OCI-LY7 (cell line): ENCODE measurements around the gene GOLGA6B. TPM values are rescaled to one million over a fixed set of nuclear protein-coding genes. Genes with fewer than 3 reads are reported as not detected.
A peak's percentile ranks its signal among the peaks of the same experiment; 100 is the strongest.

Experiments
- BruUV-seq: library from RNA; stranded (reverse); fragments of 400-500 nt; replicated peaks from 2 replicates; lab custom pipeline; 2021; lab: Mats Ljungman, UMichigan
- CTCF ChIA-PET: fragments of 300-600 bp; sonication (Branson Sonifier 250); formaldehyde crosslinking; loops from one replicate; lab custom pipeline; 2022; ENCODE audit warnings: antibody characterized with exemption; ENCODE audit not compliant: unreplicated experiment; lab: Charles Lee
- POLR2A ChIA-PET: fragments of 300-600 bp; sonication (Branson Sonifier 250); formaldehyde crosslinking; loops from one replicate; lab custom pipeline; 2022; ENCODE audit warnings: antibody characterized with exemption; lab: Charles Lee
- DNase-seq: peaks from one replicate; pipeline ENCODE4 v3.0.0-alpha.2; 2015; ENCODE audit warnings: low spot score
- H2AFZ ChIP-seq: fragments of 200-600 bp; sonication (generic), shearing (Covaris generic); 2 replicates; pipeline ENCODE4 v1.6.1; 2014; ENCODE audit warnings: mild to moderate bottlenecking, antibody characterized with exemption, low read length, moderate library complexity
- H3K27ac ChIP-seq: fragments of 200-600 bp; sonication (generic); 2 replicates; pipeline ENCODE4 v1.5.1; 2014; ENCODE audit warnings: mixed run types, low read depth, mild to moderate bottlenecking, moderate library complexity, low read length, inconsistent platforms; ENCODE audit not compliant: poor library complexity, severe bottlenecking
- H3K36me3 ChIP-seq: fragments of 200-600 bp; sonication (generic); 2 replicates; pipeline ENCODE4 v1.6.1; 2014; ENCODE audit warnings: mild to moderate bottlenecking, antibody characterized with exemption, low read length, moderate library complexity, mixed read lengths; ENCODE audit not compliant: insufficient read depth
- H3K4me1 ChIP-seq: fragments of 200-600 bp; sonication (generic); 2 replicates; pipeline ENCODE4 v1.5.1; 2014; ENCODE audit warnings: mild to moderate bottlenecking, low read length; ENCODE audit not compliant: insufficient read depth, poor library complexity, severe bottlenecking
- H3K4me2 ChIP-seq: fragments of 200-600 bp; sonication (generic); 2 replicates; pipeline ENCODE4 v1.6.1; 2014; ENCODE audit warnings: mild to moderate bottlenecking, low read length
- H3K4me3 ChIP-seq: fragments of 200-600 bp; sonication (generic); 2 replicates; pipeline ENCODE4 v1.5.1; 2014; ENCODE audit warnings: mild to moderate bottlenecking, low read depth, low read length; ENCODE audit not compliant: poor library complexity, severe bottlenecking
- H3K79me2 ChIP-seq: fragments of 200-600 bp; sonication (generic); 2 replicates; pipeline ENCODE4 v1.6.1; 2016; ENCODE audit warnings: low read depth, mild to moderate bottlenecking, low read length, moderate library complexity, mixed read lengths; ENCODE audit not compliant: insufficient read depth
- H3K9me2 ChIP-seq: fragments of 200-600 bp; sonication (generic); 2 replicates; pipeline ENCODE4 v1.6.1; 2016; ENCODE audit warnings: mild to moderate bottlenecking, low read length, mixed read lengths; ENCODE audit not compliant: insufficient read depth
- H3K9me3 ChIP-seq: fragments of 200-600 bp; sonication (generic); 2 replicates; pipeline ENCODE4 v1.6.1; 2014; ENCODE audit warnings: mild to moderate bottlenecking, mixed run types, low read length, mixed read lengths
- H4K20me1 ChIP-seq: fragments of 200-600 bp; sonication (generic); 2 replicates; pipeline ENCODE4 v1.6.1; 2014; ENCODE audit warnings: mild to moderate bottlenecking, antibody characterized with exemption, low read length, moderate library complexity, mixed read lengths; ENCODE audit not compliant: insufficient read depth
- CTCF ChIP-seq: fragments of 200-600 bp; sonication (generic); conservative IDR thresholded peaks from 2 replicates; pipeline ENCODE4 v1.5.1; 2014; ENCODE audit warnings: mild to moderate bottlenecking, antibody characterized with exemption, low read length, moderate library complexity, mixed read lengths
- EZH2phosphoT487 ChIP-seq: fragments of 200-600 bp; sonication (generic); IDR thresholded peaks from 2 replicates; pipeline ENCODE4 v1.6.1; 2018; ENCODE audit warnings: low read depth, borderline replicate concordance, mild to moderate bottlenecking, mixed run types, antibody characterized with exemption, low read length, moderate library complexity, mixed read lengths
- intact Hi-C: fragments of 100-400 bp; cut with micrococcal nuclease; formaldehyde crosslinking; loops from one replicate; pipeline ENCODE4 v1.10.0; 2022; ENCODE audit not compliant: unreplicated experiment
- total RNA-seq, 2 experiments: library from RNA; depleted of rRNA in 1 of 2; stranded (reverse); fragments of >200 nt in 1 of 2; shearing (Covaris generic) in 1 of 2; gene quantifications; 2 replicates each; pipeline ENCODE4 v1.2.3, GENCODE V29; 2014 to 2022

The GOLGA6B gene
- total RNA-seq, 2 experiments from 2014 or later: not detected

- intact Hi-C loops: loop anchor here (10.0 kb wide), 1 partner anchor 211 kb away; the partner anchor contains the start of gene ARIH1
- Histone ChIP-seq H2AFZ (peak within 1 kb of the TSS; percentile 91), H4K20me1 (no peaks in the 10 kb centered on the region), H3K4me3 (peak within 1 kb of the TSS; percentile 90), H3K4me2 (peak within 1 kb of the TSS; percentile 95), H3K79me2 (peaks cover 17% of the 10 kb centered on the region; the same call in 1 of the 2 replicates), H3K27ac (peak within 1 kb of the TSS; percentile 85), H3K9me2 (no peaks in the 10 kb centered on the region), H3K9me3 (no peaks in the 10 kb centered on the region), H3K4me1 (peaks cover 30% of the 10 kb centered on the region), H3K36me3 (no peaks in the 10 kb centered on the region)
- POLR2A ChIA-PET: interaction anchor here (0.7 to 0.9 kb wide), 3 partner anchors 19 to 395 kb away, joined by 3 to 4 read pairs (median 3); no protein-coding TSS in a partner anchor
- TF ChIP-seq EZH2phosphoT487 (no peak), CTCF (no peak)
- CTCF ChIA-PET: interaction anchor here (0.6 kb wide), 1 partner anchor 1974 kb away, joined by 4 read pairs; no protein-coding TSS in a partner anchor
- TSS peak; percentile 89 for BruUV-seq
- peak; percentile 90 for DNase-seq
These were observed 31.7 kb downstream of the GOLGA6B start, which contains the start of the genes BBS4 and HIGD2B for GRCh38 chr15:72685925-72686794. BBS4 (plus strand) TSS chr15:72686207; CDS start chr15:72686228, 21 bp downstream. HIGD2B (minus strand) TSS chr15:72686182; CDS start chr15:72676374, 9,808 bp downstream.

GRCh38 chr15:72688697-72689096 lies 34.2 kb downstream of the GOLGA6B start:
- Histone ChIP-seq H3K27ac (no peak overlapping the region), H3K36me3 (no peaks in the 10 kb centered on the region), H3K4me1 (peaks cover 49% of the 10 kb centered on the region), H3K79me2 (peaks cover 25% of the 10 kb centered on the region; the same call in 1 of the 2 replicates), H3K4me3 (no peak overlapping the region), H2AFZ (no peak overlapping the region), H4K20me1 (no peaks in the 10 kb centered on the region), H3K4me2 (no peak overlapping the region), H3K9me3 (no peaks in the 10 kb centered on the region; the same call in 1 of the 2 replicates), H3K9me2 (no peaks in the 10 kb centered on the region)
- no peak for DNase-seq
- ChIA-PET POLR2A (no interaction called here), CTCF (no interaction called here)
- BruUV-seq: no TSS peak
- intact Hi-C loops: loop anchor here (10.0 kb wide), 1 partner anchor 214 kb away; the partner anchor contains the start of gene ARIH1
- no peak for TF ChIP-seq CTCF
- TF ChIP-seq EZH2phosphoT487: no peak
